Measurements from ENCODE around the gene DOC2A.

DNA sequence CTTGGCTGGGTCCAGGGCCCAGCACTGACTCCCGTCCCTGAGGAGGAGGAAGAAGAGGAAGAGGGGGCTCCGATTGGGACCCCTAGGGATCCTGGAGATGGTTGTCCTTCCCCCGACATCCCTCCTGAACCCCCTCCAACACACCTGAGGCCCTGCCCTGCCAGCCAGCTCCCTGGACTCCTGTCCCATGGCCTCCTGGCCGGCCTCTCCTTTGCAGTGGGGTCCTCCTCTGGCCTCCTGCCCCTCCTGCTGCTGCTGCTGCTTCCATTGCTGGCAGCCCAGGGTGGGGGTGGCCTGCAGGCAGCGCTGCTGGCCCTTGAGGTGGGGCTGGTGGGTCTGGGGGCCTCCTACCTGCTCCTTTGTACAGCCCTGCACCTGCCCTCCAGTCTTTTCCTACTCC lies 23.9 kb downstream of the DOC2A start:
- TF ChIP-seq, protein P1, sequence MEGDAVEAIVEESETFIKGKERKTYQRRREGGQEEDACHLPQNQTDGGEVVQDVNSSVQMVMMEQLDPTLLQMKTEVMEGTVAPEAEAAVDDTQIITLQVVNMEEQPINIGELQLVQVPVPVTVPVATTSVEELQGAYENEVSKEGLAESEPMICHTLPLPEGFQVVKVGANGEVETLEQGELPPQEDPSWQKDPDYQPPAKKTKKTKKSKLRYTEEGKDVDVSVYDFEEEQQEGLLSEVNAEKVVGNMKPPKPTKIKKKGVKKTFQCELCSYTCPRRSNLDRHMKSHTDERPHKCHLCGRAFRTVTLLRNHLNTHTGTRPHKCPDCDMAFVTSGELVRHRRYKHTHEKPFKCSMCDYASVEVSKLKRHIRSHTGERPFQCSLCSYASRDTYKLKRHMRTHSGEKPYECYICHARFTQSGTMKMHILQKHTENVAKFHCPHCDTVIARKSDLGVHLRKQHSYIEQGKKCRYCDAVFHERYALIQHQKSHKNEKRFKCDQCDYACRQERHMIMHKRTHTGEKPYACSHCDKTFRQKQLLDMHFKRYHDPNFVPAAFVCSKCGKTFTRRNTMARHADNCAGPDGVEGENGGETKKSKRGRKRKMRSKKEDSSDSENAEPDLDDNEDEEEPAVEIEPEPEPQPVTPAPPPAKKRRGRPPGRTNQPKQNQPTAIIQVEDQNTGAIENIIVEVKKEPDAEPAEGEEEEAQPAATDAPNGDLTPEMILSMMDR (IDR thresholded peaks at IDR 0.05), result no peak
- no peak for TF ChIP-seq POLR2A (IDR thresholded peaks at IDR 0.05)
